Measurements from ENCODE around the gene CXCL8. TPM values are rescaled to one million over a fixed set of nuclear protein-coding genes. Genes with fewer than 3 reads are reported as not detected.

Gene CXCL8
- polyA plus RNA-seq, 3 donors: 275 to 604 (median 328) TPM

- Histone ChIP-seq H3K4me3 (replicated peaks in 1 of 3; ENCODE audit: low read depth in 2 of 3, low read length in 3 of 3) (no peak overlapping the region), H2AFZ (ENCODE audit: insufficient read depth, low read depth, low read length, poor library complexity, severe bottlenecking) (no peak overlapping the region), H3K27me3 (ENCODE audit: control insufficient read depth in 2 of 2, insufficient read depth in 2 of 2, low read length in 2 of 2) (no peaks in the 10 kb centered on the region), H3K36me3 (replicated peaks in 1 of 2; ENCODE audit: control insufficient read depth in 1 of 2, insufficient read depth in 2 of 2, low read length in 2 of 2) (no peaks in the 10 kb centered on the region), H4K20me1 (ENCODE audit: insufficient read depth, low read length) (no peaks in the 10 kb centered on the region), H3K27ac (ENCODE audit: low read depth in 1 of 2, low read length in 2 of 2) (peak overlapping the region in 1 of 2 donors; percentile 64), H3K4me2 (replicated peaks; ENCODE audit: extremely low read depth, low read length, poor library complexity, severe bottlenecking) (peak overlapping the region; percentile 7), H3K9me3 (replicated peaks in 1 of 2; ENCODE audit: control insufficient read depth in 1 of 2, insufficient read depth in 1 of 2, low read length in 2 of 2) (no peaks in the 10 kb centered on the region), H3K4me1 (ENCODE audit: control insufficient read depth in 1 of 2, insufficient read depth in 2 of 2, low read length in 2 of 2) (peaks cover 47 to 64% of the 10 kb centered on the region in 2 donors), H3K9ac (ENCODE audit: insufficient read depth, low read length, poor library complexity, severe bottlenecking) (no peak overlapping the region), H3K79me2 (ENCODE audit: insufficient read depth, low read length) (no peaks in the 10 kb centered on the region)
- Mint-ChIP-seq H3K27me3 (ENCODE audit: low read depth in 3 of 3) (peaks cover 0 to 3% (median 0%) of the 10 kb centered on the region in 3 donors), H3K27ac (peak overlapping the region; percentile 89 to 97 (median 95)), H3K4me1 (peaks cover 65% of the 10 kb centered on the region), H3K4me3 (peak overlapping the region in 1 of 2 donors; percentile 56), H3K9me3 (peaks cover 0 to 2% (median 0%) of the 10 kb centered on the region in 7 donors), H3K36me3 (no peaks in the 10 kb centered on the region)
- intact Hi-C loops (cut with micrococcal nuclease): loop anchor here in 1 of 2 donors (5.0 kb wide), 1 partner anchor 38 kb away; the partner anchor contains the start of gene CXCL8
- DNase-seq: peak; percentile 96 to 100 (median 99)
- 8% methylated on average over 7 of the region's 9 CpGs for WGBS (ENCODE audit: insufficient coverage)
- TF ChIP-seq CTCF (IDR thresholded peaks at IDR 0.05): no peak
Measured at GRCh38 chr4:73704314-73705055, 35.9 kb upstream of the CXCL8 start.

- H3K9me3 Mint-ChIP-seq: no peaks in the 10 kb centered on the region
- Histone ChIP-seq H3K4me1 (ENCODE audit: control insufficient read depth in 1 of 2, insufficient read depth in 2 of 2, low read length in 2 of 2) (peaks cover 52 to 69% of the 10 kb centered on the region in 2 donors), H3K9ac (ENCODE audit: insufficient read depth, low read length, poor library complexity, severe bottlenecking) (no peak overlapping the region), H3K27me3 (ENCODE audit: control insufficient read depth in 2 of 2, insufficient read depth in 2 of 2, low read length in 2 of 2) (no peaks in the 10 kb centered on the region), H4K20me1 (ENCODE audit: insufficient read depth, low read length) (no peaks in the 10 kb centered on the region), H3K79me2 (ENCODE audit: insufficient read depth, low read length) (no peaks in the 10 kb centered on the region), H3K27ac (ENCODE audit: low read depth in 1 of 2, low read length in 2 of 2) (peak overlapping the region in 1 of 2 donors; percentile 64), H3K9me3 (replicated peaks in 1 of 2; ENCODE audit: control insufficient read depth in 1 of 2, insufficient read depth in 1 of 2, low read length in 2 of 2) (no peaks in the 10 kb centered on the region), H2AFZ (ENCODE audit: insufficient read depth, low read depth, low read length, poor library complexity, severe bottlenecking) (no peak overlapping the region), H3K4me3 (replicated peaks in 1 of 3; ENCODE audit: low read depth in 2 of 3, low read length in 3 of 3) (no peak overlapping the region), H3K36me3 (replicated peaks in 1 of 2; ENCODE audit: control insufficient read depth in 1 of 2, insufficient read depth in 2 of 2, low read length in 2 of 2) (no peaks in the 10 kb centered on the region), H3K4me2 (replicated peaks; ENCODE audit: extremely low read depth, low read length, poor library complexity, severe bottlenecking) (peak overlapping the region; percentile 7)
- no peak for DNase-seq
- no CpG with 5 or more reads among the region's 1 CpG for WGBS (ENCODE audit: insufficient coverage)
- peaks cover 0 to 3% (median 0%) of the 10 kb centered on the region in 3 donors for H3K27me3 Mint-ChIP-seq (ENCODE audit: low read depth in 3 of 3)
- intact Hi-C loops (cut with micrococcal nuclease): loop anchor here in 1 of 2 donors (5.0 kb wide), 1 partner anchor 37 kb away; the partner anchor contains the start of gene CXCL8
- H3K4me3 Mint-ChIP-seq: peak overlapping the region in 1 of 2 donors; percentile 30
- H3K4me1 Mint-ChIP-seq: peaks cover 71% of the 10 kb centered on the region
- no peaks in the 10 kb centered on the region for H3K36me3 Mint-ChIP-seq
- no peak for TF ChIP-seq CTCF (IDR thresholded peaks at IDR 0.05)
- H3K27ac Mint-ChIP-seq: peak overlapping the region; percentile 89 to 97 (median 95)
Measured at GRCh38 chr4:73705056-73705432, 35.3 kb upstream of the CXCL8 start.

Data from CD14-positive monocyte (primary cell).